GM21619 (cell line): ENCODE results near the gene TNK1.

ENCODE experiments used
- ATAC-seq: cut with Tn5 transposase; IDR thresholded peaks from one replicate; pipeline ENCODE4 v1.9.1; 2021; ENCODE audit not compliant: unreplicated experiment

TNK1 gene

GRCh38 chr17:7389924-7390910 lies 9.3 kb downstream of the TNK1 start:
- no peak for ATAC-seq

DNA sequence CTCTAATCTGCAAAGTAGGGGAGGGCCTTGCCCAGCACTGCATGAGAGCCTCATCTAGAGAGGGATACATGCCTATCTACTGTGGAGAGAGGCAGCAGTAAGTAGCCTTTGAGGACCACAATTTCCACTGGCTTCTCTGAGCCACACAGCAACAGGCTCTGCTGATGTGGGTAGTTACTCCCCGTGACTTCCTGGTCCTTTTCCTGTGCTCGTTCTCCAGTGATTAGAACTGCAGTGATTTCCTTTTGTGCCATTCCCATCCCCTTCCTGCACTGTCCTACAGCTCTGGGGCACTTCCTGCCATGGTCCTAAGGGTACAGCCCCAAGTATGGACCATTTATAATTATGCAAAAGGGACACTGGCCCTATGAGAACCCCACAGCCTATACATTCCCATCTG lies 10.4 kb downstream of the TNK1 start:
- ATAC-seq = no peak

- no peak for ATAC-seq
Observed at GRCh38 chr17:7392696-7393612, 12.1 kb downstream of the TNK1 start.

DNA sequence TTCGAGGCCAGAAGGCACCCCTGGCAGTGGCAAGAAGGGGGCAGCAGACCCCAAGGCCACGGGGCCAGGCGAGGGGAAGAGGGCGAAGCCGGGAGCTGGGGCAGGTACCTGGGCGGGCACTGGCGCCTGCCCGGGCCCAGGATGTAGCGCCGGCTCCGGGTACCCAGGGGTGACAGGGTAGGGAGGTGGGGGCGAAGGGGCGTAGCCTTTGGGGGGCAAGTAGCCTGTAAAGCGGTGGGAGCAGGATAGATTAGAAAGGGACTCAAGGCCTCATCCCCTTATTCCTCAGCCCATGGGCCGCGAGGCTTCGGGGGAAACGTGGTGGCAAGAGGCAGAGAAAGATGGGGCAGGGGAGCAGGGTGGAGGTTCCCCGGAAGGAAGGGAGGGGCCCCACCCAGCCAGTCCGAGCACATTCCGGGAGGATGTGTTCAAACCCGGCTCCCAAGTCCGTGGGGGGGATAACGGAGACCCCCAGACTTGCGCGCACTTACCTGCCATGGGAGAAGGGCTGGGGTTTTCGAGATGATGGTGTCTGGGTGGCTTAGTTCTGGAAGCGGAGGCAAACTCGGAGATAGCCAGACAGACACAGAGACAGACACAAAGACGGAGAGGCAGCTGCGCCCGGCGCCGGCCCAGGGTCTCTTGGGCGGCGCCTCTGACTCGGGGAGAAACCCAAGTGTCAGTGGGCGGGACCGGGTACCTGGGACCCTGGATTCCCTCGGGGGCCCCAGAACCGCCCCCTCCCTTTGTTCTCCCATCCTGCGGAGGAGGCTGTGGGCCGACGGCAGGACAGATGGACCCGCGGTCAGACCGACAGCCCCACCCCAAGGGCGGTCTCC lies 12.9 kb downstream of the TNK1 start:
- peak; percentile 35 for ATAC-seq

DNA sequence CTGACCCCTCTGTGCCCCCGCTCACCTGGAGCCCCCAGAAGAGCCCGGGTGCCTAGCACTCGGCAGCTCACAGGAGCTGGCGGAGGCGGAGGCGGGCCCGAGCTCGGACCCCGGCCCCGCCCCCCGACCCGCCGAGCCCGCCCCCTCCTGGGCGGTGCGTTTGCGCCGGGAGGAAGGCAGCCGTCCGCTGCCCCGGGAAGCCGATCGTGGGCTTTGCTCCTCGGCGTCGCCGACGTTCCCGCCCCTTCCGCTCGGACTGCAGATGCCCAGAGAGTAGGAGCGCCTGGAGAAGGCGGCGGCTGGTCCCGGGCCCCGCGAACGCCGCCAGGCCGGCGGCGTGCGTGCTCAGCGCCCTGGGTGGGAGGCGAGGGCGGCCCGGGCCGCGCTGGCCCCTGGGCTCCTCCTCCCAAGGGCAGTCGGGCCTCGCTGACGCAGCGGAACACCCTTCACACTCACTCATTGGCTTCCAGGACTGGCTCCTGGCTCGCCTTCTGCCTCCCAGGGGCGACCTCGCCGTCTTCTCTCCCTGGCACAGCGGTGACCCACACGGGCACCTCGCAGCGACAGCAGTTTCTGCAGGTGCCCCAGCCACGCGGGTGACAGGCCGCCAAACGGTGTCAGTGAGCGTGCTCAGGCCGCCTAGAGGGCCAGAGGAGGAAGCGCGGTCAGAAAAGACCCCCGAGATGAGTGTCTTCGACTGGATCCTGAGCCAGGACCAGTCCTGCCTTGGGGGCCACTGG lies 13.7 kb downstream of the TNK1 start, which contains the start of gene PLSCR3:
PLSCR3 (minus strand) TSS at position 74 of the 740 bp plus-strand sequence. CDS start 415 bp downstream, outside the sequence.
- peak; percentile 75 for ATAC-seq

DNA sequence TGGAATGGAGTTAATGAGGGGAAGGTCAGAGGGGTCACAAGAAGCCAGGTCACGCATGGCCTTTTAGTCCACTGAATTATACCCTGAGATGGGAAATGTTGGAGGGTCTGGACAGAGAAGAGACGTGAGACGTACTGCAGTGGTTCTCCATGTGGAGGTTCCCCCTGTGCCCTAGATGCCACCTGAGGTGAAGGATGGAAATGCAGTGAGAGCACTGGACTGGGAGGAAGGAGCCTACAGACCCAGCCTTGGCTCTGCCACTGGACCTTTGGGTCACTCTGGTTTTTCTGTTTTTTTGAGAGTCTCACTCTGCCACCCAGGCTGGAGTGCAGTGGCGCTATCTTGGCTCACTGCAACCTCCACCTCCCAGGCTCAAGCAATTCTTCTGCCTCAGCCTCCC lies 15.3 kb downstream of the TNK1 start:
- ATAC-seq = no peak

GRCh38 chr17:7398612-7399011 lies 17.7 kb downstream of the TNK1 start:
- ATAC-seq = no peak

- ATAC-seq = no peak
Observed at GRCh38 chr17:7403043-7403726, 22.3 kb downstream of the TNK1 start.

DNA sequence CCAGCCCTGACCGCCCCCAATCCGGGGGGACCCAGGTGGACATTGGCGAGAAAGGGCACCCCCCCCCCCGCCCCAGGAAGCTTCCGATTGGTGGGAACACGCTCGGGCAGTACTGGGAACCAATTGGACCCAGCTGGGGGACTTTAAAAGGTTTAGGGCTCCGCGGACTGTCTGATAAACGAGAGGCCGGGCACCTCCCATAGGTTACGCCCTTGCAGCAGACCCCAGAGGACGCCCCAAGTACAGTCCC lies 22.8 kb downstream of the TNK1 start:
- peak; percentile 13 for ATAC-seq

GRCh38 chr17:7403977-7404736 lies 23.3 kb downstream of the TNK1 start, which contains the start of gene TMEM256:
Gene TMEM256, minus strand, starts transcription at chr17:7404097. Its CDS starts 13 bp downstream, at chr17:7404084.
- ATAC-seq = peak; percentile 94

GRCh38 chr17:7404737-7405349 lies 24.0 kb downstream of the TNK1 start:
- no peak for ATAC-seq

- ATAC-seq = no peak
Observed at GRCh38 chr17:7405350-7406234, 24.7 kb downstream of the TNK1 start.

GRCh38 chr17:7406235-7406825 lies 25.4 kb downstream of the TNK1 start:
- ATAC-seq = no peak

DNA sequence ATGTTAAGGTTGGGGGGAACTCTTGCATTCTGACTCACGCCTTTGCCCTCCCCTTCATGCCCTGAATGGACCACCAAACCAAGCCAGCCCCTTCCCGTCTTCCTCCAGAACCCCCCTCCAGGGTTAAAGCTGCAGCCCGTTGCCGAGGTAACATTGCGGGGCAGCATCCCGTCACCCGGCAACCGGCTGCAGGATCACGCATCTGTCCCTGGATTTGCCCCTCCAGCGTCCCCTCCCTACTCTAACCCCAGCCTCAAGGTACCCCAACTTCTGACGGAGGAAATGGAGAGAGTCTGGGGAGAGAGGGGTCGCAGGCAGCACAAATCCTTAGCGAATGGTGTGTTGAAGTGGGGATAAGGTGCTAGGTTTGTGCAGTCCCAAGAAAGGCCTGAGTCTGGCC lies 26.2 kb downstream of the TNK1 start:
- ATAC-seq = no peak

- ATAC-seq = no peak
Observed at GRCh38 chr17:7407485-7408251, 26.8 kb downstream of the TNK1 start, which contains the start of gene NLGN2. Gene NLGN2, plus strand, starts transcription at chr17:7407845. Its CDS starts 411 bp downstream, at chr17:7408256.

DNA sequence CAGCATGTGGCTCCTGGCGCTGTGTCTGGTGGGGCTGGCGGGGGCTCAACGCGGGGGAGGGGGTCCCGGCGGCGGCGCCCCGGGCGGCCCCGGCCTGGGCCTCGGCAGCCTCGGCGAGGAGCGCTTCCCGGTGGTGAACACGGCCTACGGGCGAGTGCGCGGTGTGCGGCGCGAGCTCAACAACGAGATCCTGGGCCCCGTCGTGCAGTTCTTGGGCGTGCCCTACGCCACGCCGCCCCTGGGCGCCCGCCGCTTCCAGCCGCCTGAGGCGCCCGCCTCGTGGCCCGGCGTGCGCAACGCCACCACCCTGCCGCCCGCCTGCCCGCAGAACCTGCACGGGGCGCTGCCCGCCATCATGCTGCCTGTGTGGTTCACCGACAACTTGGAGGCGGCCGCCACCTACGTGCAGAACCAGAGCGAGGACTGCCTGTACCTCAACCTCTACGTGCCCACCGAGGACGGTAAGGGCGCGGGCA lies 27.4 kb downstream of the TNK1 start:
- no peak for ATAC-seq
